ENCODE measurements around the gene GSTA4.

DNA sequence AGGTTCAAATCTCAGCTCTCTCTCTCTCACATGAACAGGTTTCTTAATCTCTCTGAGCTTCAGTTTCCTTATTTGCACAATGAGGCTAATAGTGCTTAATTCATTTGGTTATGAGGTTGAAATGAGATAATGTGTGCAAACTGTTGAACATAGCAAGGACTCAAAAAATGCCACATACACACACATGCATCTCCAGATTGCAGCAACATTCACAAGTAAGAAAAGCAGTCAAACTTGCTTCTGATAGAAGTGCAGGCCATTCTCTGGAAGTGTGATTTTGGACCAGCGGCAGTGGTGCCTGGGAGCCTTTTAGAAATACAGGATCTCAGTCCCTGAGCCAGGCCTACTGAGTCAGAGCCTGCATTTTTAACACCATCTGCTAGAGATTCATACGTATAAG lies 25.7 kb downstream of the GSTA4 start:
- no peak for TF ChIP-seq CTCF (IDR thresholded peaks at IDR 0.05; ENCODE audit: insufficient read depth, low read length, poor library complexity, severe bottlenecking)
- no peak for TF ChIP-seq EZH2phosphoT487 (conservative IDR thresholded peaks at IDR 0.05; ENCODE audit: low read length)
